Left ventricle myocardium inferior (tissue), 1 donor: ENCODE measurements around the gene COG3. TPM values are rescaled to one million over a fixed set of nuclear protein-coding genes. Genes with fewer than 3 reads are reported as not detected.

Source experiments
- DNase-seq: peaks from one replicate; pipeline ENCODE4 v3.0.0-alpha.2; 2020
- H3K27ac ChIP-seq: fragments of 200-600 bp; replicated peaks from 2 replicates; pipeline ENCODE4 v1.8.0; 2021
- H3K27me3 ChIP-seq: fragments of 200-600 bp; 2 replicates; pipeline ENCODE4 v1.8.0; 2021; ENCODE audit warnings: low read depth
- H3K36me3 ChIP-seq: fragments of 200-600 bp; 2 replicates; pipeline ENCODE4 v1.8.0; 2021
- H3K4me1 ChIP-seq: fragments of 200-600 bp; 2 replicates; pipeline ENCODE4 v1.8.0; 2021
- H3K4me3 ChIP-seq: fragments of 200-600 bp; 2 replicates; pipeline ENCODE4 v1.8.0; 2021; ENCODE audit warnings: mild to moderate bottlenecking, moderate library complexity
- H3K9me3 ChIP-seq: fragments of 200-600 bp; replicated peaks from 2 replicates; pipeline ENCODE4 v1.8.0; 2021
- CTCF ChIP-seq: fragments of 200-600 bp; IDR thresholded peaks from 2 replicates; pipeline ENCODE4 v1.8.0; 2021; ENCODE audit warnings: antibody characterized with exemption, mild to moderate bottlenecking, borderline replicate concordance
- intact Hi-C: fragments of 100-400 bp; cut with micrococcal nuclease; formaldehyde crosslinking; loops from one replicate; pipeline ENCODE4 v1.11.0; 2022
- total RNA-seq: library from RNA; stranded (reverse); fragmentation: NEBNext Ultra II Directional; extraction: Animal tissue kit (Norgen Biotek cat#: 25700); gene quantifications from one replicate; pipeline ENCODE4 v1.2.1, GENCODE V29; 2021
- donor health status: DM: no; HTN: yes; CAD: no; lungs with severe emphysema.

The COG3 gene
- total RNA-seq, 1 donor from 2014 or later: 15.7 TPM

- peaks cover 93% of the 10 kb centered on the region for H3K36me3 ChIP-seq
- H3K27me3 ChIP-seq: no peaks in the 10 kb centered on the region
- H3K9me3 ChIP-seq: no peaks in the 10 kb centered on the region
- no peak for TF ChIP-seq CTCF
- DNase-seq: no peak
- H3K4me1 ChIP-seq: no peaks in the 10 kb centered on the region
- no peak overlapping the region for H3K27ac ChIP-seq
- intact Hi-C loops: no loop called here
- H3K4me3 ChIP-seq: no peak overlapping the region
These were observed 65.0 kb downstream of the COG3 start for GRCh38 chr13:45529758-45530157.

- no peak overlapping the region for H3K4me3 ChIP-seq
- no peak for DNase-seq
- H3K4me1 ChIP-seq: no peaks in the 10 kb centered on the region
- H3K27ac ChIP-seq: no peak overlapping the region
- H3K9me3 ChIP-seq: no peaks in the 10 kb centered on the region
- H3K36me3 ChIP-seq: peaks cover 70% of the 10 kb centered on the region
- H3K27me3 ChIP-seq: no peaks in the 10 kb centered on the region
- intact Hi-C loops: no loop called here
- no peak for TF ChIP-seq CTCF
These were observed 69.9 kb downstream of the COG3 start for GRCh38 chr13:45534604-45535003.

GRCh38 chr13:45536224-45536623 is 71.5 kb downstream of the COG3 start:
- H3K27ac ChIP-seq: no peak overlapping the region
- no peak overlapping the region for H3K4me3 ChIP-seq
- no peaks in the 10 kb centered on the region for H3K4me1 ChIP-seq
- DNase-seq: no peak
- intact Hi-C loops: no loop called here
- H3K9me3 ChIP-seq: no peaks in the 10 kb centered on the region
- TF ChIP-seq CTCF: no peak
- peaks cover 54% of the 10 kb centered on the region for H3K36me3 ChIP-seq
- no peaks in the 10 kb centered on the region for H3K27me3 ChIP-seq

GRCh38 chr13:45537516-45537915 is 72.8 kb downstream of the COG3 start:
- intact Hi-C loops: no loop called here
- Histone ChIP-seq H3K4me1 (no peaks in the 10 kb centered on the region), H3K9me3 (no peaks in the 10 kb centered on the region), H3K27me3 (no peaks in the 10 kb centered on the region), H3K27ac (no peak overlapping the region), H3K36me3 (peaks cover 42% of the 10 kb centered on the region), H3K4me3 (no peak overlapping the region)
- no peak for DNase-seq
- no peak for TF ChIP-seq CTCF

GRCh38 chr13:45538382-45538781 is 73.6 kb downstream of the COG3 start:
- intact Hi-C loops: no loop called here
- Histone ChIP-seq H3K4me1 (no peaks in the 10 kb centered on the region), H3K9me3 (no peaks in the 10 kb centered on the region), H3K4me3 (no peak overlapping the region), H3K27ac (no peak overlapping the region), H3K36me3 (peaks cover 34% of the 10 kb centered on the region), H3K27me3 (no peaks in the 10 kb centered on the region)
- TF ChIP-seq CTCF: no peak
- no peak for DNase-seq

- intact Hi-C loops: no loop called here
These were observed 75.5 kb downstream of the COG3 start for GRCh38 chr13:45540195-45540594.

More at GRCh38 chr13:45540195-45540594, 75.5 kb downstream of the COG3 start:
- no peaks in the 10 kb centered on the region for H3K27me3 ChIP-seq
- H3K27ac ChIP-seq: no peak overlapping the region
- H3K4me3 ChIP-seq: no peak overlapping the region
- no peak for DNase-seq
- H3K9me3 ChIP-seq: no peaks in the 10 kb centered on the region
- peaks cover 16% of the 10 kb centered on the region for H3K36me3 ChIP-seq
- H3K4me1 ChIP-seq: no peaks in the 10 kb centered on the region
- TF ChIP-seq CTCF: no peak
